DMS153 (cell line): Measurements from ENCODE around the gene LSR.

ENCODE experiments used
- DNase-seq: peaks from one replicate; lab custom pipeline; 2025; lab: John Stamatoyannopoulos, UW

The LSR gene

DNA sequence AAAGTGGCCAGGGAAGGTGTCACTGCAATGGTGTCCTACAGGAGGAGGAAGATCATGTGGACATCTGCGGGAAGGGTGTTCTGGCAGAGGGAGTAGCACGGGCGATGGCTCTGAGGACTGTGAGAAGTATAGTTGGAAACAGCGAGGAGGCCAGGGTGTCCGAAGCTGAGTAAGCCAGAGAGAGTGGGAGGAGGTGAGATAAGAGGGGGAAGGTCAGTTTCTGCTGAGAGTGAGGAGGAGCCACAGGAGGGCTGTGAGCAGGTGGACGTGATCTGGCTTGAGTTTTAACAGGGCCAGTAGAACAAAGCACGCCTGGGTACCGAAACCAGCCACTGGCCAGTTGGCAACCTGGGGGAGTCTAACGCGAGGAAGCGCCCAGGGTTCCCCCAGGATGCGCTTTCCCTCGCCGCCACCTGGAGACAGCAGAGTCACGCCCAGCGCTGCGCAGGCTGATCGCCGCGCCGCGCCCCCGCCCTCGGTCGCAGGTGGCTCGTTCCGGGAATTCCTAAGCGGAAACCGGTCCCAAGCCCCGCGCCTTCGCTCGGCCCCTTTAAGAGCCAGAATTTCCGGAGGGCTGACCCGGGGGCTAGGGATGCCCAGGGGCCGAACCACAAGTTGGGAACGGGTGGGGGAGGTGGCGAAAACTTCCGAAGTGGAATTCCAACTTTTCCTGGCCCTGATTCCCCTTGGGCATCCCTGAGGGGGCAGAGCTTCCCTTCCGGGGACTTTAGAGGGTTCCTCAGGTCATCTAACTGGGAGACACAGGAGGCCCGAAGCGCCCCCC lies 1.1 kb upstream of the LSR start:
- DNase-seq: peak; percentile 93

DNA sequence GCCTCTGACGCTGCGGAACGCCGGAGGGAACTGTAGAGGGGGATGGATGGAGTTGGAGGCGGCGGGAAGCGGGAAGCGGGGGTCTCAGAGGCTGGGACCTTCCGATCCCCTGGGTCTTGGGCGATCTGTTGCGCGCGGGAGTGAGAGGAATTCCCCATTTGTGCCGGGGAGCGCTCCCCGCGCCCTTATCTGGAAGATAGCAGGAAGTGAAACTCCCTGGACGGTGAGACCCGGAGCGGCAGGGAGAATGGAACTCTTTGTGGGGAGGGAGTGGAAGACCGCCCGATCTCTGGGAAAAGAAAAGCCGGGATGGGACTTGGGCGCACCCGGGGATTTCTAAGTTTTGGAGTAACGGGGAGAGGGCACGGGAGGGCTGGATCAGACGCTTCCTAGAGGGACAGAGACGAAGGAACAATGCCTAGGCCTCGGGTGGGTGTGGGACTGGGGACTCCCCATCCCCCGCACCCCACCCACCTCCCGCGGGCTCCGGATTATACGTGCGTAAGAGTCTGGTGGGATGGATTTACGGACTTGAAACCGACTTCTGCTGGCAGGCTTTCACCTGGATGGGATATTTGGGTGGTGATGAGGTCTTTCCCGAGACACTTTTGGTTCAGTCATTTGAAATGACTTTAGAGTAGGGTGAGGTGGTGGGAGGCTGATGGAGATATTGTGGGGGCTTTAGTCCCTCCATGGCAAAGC lies 495 bp downstream of the LSR start:
- DNase-seq: no peak

DNA sequence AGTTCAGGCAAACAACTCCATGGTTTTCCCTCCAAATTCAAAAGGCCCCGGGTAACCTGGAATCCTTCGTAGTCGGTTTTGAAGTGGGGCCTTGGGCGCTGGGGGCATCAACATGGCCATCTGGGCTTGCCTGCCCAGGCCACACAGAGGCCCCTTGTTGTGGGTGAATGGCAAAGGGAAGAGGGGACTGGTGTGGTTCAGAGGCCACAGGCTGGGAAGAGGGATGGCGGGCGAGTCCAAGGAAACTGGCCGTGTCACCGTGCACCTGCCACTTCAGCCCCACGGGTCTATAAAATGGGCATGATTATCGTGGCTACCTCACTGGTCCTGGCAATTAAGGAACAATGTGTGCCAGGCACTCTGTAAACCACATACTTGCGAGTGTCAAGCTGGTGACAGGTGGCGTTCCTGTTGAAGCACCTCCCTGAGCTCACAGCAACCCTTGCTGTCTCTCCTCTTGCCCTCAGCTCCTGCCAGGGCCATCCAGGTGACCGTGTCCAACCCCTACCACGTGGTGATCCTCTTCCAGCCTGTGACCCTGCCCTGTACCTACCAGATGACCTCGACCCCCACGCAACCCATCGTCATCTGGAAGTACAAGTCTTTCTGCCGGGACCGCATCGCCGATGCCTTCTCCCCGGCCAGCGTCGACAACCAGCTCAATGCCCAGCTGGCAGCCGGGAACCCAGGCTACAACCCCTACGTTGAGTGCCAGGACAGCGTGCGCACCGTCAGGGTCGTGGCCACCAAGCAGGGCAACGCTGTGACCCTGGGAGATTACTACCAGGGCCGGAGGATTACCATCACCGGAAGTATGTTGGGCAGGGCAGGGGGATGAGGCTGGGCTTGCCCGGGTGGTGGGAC lies 1.3 kb downstream of the LSR start:
- DNase-seq: no peak

DNA sequence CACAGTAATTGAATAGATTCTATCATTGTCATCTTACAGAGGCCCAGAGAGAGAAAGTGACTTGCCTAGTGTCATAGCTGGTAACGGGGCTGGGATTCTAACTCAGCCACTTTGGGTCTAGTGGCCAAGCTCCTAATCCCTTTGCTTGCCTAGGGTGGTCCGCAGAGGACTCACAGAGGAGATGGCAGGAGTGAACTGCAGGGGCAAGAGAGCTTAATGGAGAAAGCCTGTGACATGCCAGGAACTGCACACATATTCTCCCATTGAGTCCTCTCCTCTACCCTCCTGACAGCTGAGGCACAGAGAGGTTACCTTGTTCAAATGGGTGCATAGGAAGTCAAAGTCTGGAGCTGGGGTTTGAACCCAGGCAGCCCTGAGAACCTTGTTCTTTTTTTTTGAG lies 2.7 kb downstream of the LSR start:
- no peak for DNase-seq

DNA sequence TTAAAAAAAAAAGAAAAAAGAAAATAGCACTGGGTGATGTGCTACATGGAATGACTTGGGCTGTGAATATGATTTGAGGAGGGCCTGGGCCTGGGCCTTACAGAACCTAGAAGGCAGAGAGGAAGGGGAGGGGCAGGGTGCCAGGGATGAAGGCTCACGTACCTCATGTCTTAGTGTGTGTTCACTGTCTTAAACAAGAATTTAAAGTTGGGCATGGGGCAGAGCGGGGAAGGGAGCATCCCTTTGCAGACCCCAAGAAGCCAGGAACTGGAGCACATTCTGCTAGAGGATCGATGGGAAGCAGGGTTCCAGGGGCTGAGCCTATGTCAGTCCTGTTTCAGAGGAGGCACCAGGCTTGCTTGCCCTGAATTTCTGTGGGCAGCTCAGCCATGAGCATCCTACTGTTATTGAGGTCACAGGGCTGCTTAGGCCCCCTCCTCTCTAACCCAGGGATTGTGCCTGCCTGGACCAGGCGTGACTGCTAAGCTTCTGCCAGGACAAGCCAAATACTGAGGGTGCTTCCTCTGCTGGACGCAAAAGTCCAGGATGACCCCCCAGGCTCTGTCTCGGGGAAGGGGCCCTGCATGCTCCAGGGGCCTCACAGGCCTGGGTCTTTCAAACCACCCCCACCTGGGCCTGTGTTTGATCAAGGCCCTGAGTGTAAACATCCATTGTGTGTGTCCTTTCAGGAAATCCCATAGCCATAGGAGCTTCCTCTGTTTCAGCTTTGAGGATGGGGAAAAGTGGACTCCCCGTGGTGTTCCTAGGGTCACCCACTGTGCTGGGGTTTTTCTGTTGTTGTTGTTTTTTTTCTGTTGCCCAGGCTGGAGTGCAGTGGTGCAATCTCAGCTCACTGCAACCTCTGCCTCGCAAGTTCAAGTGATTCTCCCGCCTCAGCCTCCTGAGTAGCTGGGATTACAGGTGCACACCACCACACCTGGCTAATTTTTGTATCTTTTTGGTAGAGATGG lies 4.8 kb downstream of the LSR start:
- no peak for DNase-seq

DNA sequence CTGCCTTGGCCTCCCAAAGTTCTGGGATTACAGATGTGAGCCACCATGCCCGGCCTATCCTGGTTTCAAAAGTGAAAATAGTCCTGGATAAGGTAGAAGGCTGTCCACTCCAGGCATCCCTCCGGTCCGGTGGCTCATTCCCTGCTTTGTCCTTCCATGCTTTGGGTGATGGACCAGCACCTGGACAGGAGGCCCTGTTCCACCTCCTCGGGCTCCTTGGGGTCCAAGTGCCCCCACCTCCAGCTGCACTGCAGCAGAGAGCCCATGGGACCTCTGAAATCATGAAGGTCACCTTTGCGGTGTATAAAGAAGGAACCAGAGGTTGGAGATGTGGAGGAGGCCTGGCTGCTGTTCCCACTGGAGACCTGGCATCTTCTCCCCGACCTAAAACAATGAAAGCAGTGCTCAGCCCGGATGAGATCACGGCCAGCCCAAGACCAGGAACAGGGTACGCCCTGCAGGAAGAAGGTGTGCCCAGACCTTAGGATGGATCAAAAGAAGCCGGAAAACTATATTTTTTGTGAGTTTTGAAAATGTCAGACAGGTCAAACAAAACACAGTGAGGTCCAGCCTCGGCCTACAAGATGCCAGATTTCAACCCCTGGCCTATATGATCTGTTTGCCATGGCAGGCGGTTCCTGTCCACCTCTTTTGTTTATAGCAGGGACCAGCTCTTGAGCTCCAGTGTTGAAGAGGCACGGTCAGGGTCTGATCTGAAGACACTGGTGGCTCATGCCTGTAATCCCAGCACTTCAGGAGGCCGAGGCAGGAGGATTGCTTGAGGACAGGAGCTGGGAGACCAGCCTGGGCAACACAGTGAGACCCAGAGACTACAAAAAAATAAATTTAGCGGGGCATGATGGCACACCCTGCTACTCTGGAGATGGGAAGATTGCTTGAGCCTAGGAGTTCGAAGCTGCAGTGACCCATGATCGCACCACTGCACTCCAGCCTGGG lies 5.8 kb downstream of the LSR start:
- DNase-seq: no peak

DNA sequence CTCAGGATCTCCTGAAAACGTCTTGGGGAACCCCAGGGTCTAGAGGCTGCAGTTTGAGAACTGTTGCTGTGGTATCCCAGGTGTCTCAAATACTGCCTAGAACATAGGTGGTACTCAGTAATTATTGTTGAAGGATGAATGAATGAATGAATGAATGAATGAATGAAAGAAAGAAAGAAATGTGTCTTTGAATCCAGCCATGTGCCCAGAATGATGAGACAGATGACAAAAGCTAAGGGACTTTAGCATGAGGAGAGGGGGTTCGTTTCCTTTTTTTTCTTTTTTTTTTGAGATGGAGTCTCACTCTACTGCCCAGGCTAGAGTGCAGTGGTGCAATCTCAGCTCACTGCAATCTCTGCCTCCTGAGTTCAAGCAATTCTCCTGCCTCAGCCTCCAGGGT lies 7.8 kb downstream of the LSR start:
- DNase-seq: no peak

DNA sequence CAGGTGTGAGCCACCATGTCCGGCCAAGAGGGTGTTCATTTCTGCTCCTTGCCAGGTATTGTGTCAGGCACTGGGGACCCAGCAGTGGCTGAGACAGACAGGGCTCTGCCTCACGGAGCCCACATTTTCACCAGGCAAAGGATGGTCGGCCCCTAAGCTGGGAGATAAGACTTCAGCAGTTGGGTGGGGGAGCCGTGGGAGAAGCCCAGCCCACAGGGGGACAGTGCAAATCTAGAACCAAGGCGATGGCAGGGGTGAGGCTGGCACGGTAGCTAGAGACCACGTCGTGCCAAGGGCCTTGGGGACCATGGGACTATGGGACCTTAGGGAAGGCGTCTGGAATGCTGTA lies 8.3 kb downstream of the LSR start:
- no peak for DNase-seq

DNA sequence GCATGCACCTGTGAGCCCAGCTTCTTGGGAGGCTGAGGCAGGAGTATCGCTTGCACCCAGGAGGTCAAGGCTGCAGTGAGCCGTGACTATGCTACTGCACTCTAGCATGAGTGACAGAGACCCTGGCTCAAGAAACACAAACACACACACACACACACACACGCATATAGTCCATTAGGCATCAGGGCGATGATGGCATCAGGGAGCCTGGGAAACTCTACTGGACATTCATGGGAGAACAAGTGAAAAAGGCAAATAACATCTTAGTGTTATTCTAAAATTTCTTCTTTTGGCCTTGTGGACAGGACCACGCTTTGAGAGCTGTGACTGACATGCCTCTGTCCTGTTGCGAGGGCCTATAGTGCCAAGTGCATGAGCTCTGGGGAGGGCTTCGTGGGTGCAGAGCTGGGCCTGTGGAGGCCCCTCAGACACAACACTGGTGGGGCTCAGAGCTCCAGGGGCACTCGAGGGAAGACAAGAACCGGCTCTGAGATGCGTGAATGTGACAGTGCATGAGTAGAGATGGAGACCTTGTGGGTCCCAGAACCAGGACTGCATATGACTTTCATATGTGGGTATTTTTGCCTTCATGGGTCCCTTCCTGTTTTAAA lies 12.0 kb downstream of the LSR start:
- DNase-seq: no peak

DNA sequence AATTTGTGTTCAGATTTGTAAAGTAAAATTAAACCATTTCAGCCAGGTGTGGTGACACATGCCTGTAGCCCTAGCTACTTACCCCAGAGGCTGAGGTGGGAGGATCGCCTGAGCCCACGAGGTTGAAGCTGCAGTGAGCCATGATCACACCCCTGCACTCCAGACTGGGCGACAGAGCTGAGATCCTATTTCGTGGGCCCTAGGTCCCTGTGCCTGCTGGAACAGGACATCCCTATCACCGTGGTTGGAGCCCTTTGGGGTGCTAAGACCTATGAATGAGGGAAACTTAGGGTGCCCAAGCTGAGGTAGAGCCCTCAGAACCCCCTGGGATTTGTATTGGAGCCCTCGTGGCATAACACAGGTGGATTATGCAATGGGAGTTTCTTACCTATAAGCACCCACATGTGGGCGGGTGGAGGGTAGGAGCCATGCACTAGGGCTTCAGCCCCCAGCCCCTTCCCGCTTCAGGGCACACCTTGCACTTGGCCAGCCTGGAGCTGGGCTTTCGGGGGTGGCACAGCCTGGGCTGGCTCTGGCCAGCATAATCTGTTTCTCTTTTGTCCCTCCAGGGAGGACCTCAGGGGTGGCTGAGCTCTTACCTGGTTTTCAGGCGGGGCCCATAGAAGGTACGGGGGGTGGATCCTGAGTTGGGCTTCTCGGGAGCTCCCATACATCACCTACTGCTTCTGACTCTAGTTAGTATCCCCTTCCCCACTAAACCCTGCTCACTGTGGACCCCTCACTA lies 12.7 kb downstream of the LSR start:
- DNase-seq: no peak

DNA sequence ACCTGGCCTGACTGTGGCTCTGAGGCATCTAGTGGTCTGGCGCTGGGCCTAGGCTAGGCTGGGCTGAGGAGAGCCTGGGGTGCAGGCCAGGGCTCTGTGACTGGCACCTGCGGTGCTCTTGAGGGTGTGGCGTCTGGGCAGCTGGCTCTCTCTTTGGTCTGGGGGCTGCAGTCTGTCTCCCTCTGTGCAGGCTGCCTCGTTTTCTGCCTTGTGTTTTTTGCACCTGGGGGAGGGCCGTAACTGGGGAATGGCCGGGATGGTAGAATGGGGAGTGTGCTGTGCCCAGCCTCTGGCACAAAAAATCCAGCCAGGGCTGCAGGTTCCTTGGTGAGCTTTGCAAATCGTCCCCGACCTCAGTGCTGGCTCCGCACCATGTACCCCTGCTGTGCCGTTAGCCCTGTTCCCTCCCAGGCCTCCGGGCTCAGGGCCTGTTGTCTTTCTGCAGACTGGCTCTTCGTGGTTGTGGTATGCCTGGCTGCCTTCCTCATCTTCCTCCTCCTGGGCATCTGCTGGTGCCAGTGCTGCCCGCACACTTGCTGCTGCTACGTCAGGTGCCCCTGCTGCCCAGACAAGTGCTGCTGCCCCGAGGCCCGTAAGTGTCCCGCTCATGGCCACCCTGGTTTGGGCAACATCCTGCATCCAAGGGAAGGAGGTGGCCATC lies 13.4 kb downstream of the LSR start:
- no peak for DNase-seq

DNA sequence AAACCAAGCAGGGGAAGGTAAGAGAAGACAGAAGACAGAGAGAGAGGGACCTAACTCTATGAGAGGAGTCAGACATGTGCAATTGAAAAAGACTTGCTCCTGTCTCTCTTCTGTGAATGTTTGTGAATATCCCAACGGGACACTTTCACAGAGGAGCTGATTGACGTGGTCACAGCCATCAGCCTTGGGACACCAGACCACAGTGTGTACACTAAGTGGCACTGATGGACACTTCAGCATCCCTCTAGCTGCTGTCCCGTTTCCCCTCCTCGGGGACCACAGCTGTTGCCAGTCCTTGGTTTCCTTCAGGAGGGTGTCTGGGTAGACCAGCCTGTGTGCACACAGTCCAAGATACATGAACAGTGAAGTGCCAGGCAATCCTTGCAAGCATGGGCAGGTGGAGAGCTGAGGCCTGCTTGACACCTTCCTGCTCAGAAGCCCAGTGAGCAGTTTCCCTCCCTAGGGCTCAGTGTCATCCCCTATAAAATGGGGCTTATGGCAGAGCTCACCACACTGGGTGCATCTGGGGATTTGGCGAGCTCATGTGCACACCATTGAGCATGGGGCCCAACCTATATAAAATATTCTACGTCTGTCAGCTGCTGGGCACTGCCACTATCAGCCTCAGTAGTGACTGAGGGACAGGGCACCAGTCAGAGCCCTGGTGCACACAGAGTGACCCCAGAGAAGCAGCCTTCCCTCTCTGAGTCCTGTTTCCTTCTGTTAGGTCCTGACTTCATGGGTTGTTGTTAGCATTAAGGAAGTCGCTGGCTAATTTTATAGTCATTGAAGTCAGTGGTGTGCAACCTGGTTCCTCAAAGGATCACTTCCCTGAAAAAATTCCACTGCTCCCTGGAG lies 15.7 kb downstream of the LSR start:
- DNase-seq: no peak

DNA sequence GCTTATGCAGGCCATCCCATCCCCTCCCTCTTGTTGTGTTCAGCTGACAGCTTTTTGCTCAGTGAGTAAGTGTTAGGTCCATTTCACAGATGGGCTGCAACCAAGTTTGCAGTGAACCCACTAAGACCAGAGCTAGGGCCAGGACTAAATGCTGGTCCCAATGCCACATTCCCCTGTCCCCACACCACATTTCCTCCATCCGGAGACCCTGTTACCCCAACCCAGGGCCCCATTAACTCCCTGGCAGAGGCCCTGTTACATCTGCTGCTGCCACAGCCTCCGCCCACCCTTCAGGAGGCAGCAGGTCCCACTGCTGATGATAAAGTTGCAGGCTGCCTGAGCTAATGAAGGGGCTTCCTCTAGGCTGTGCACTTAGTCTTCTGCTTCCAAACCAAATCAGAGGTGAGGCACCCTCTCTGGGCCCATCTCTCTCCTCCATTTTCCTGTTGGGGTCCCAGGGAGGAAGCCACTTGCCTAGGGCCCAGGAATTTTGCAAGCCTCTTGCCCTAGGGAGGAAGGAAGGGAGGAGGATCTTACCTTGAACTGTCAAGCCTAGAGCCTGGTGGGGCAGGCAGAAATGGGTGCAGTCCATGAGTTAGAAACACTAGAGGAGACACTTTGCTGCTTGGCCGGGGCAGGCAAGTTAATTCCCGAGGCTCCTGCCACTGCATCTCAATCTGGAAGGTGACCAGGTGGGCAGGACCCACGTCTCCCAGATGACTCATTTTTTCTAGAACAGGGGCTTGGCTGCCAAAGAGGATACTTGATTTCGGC lies 16.5 kb downstream of the LSR start:
- no peak for DNase-seq

DNA sequence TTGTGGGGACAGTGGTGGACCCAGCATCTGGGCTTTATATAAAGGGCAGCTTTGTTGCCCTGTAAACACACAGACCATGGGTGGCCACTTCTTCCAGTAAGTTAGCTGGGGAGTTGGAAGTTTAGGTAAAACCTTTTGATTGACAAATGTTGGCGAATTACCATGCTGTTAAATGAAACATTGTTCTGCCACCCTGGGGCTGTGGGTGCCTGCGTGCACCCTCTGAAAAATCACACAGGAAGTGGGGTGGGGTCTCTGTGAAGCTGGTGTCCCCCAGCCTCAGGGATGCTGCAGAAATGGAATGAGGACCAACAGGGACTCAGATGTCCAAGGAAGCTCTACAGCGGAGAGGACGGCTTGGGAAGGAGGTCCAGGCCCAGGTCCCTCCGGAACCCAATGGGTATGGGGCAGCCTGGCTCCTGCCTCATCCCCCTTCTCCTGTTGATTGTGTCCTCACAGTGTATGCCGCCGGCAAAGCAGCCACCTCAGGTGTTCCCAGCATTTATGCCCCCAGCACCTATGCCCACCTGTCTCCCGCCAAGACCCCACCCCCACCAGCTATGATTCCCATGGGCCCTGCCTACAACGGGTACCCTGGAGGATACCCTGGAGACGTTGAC lies 17.2 kb downstream of the LSR start:
- no peak for DNase-seq

DNA sequence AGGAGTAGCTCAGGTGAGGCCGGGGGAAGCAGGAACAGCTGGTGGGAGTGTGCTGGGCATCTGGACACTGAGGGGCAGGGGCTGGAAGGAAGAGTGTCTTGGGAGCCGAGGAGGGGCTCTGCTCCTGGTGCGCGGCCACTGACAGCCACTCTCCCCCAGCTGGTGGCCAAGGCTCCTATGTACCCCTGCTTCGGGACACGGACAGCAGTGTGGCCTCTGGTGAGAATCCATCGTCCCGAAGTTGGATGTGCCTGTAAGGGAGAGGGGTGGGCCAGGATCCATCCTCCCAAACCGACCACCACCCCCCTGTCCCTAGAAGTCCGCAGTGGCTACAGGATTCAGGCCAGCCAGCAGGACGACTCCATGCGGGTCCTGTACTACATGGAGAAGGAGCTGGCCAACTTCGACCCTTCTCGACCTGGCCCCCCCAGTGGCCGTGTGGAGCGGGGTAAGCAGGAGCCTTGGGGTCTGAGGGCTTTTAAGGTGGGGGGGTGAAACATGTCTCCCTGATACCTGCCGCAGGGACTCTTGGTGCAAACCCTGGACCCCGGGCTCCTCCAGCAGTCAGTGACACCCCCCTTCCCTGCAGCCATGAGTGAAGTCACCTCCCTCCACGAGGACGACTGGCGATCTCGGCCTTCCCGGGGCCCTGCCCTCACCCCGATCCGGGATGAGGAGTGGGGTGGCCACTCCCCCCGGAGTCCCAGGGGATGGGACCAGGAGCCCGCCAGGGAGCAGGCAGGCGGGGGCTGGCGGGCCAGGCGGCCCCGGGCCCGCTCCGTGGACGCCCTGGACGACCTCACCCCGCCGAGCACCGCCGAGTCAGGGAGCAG lies 17.9 kb downstream of the LSR start:
- no peak for DNase-seq

DNA sequence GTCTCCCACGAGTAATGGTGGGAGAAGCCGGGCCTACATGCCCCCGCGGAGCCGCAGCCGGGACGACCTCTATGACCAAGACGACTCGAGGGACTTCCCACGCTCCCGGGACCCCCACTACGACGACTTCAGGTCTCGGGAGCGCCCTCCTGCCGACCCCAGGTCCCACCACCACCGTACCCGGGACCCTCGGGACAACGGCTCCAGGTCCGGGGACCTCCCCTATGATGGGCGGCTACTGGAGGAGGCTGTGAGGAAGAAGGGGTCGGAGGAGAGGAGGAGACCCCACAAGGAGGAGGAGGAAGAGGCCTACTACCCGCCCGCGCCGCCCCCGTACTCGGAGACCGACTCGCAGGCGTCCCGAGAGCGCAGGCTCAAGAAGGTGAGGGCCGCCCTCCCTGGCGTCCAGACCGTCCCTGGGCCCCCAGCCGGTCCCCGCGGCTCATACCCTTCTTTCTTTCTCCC lies 18.6 kb downstream of the LSR start:
- DNase-seq: no peak
